GM23338 (cell line): Measurements from ENCODE around the gene DNAH11. TPM values are rescaled to one million over a fixed set of nuclear protein-coding genes. Genes with fewer than 3 reads are reported as not detected.

Experiments
- ATAC-seq: fragments of 200-7000 bp; cut with Tn5 transposase; 3 replicates; pipeline ENCODE4 v1.9.1; 2020
- DNase-seq: peaks from one replicate; pipeline ENCODE4 v3.0.0-alpha.2; 2015; ENCODE audit warnings: low spot score
- H2AFZ ChIP-seq: fragments of 200-600 bp; sonication (generic); 2 replicates; pipeline ENCODE4 v1.8.0; 2016; ENCODE audit warnings: antibody characterized with exemption, mild to moderate bottlenecking, moderate library complexity
- H3F3A ChIP-seq: fragments of 200-600 bp; sonication (generic); replicated peaks from 2 replicates; pipeline ENCODE4 v1.8.0; 2017; ENCODE audit warnings: antibody characterized with exemption, mixed run types, low read depth
- H3K27ac ChIP-seq: fragments of 200-600 bp; sonication (generic); 2 replicates; pipeline ENCODE4 v1.6.1; 2016; ENCODE audit warnings: low read depth
- H3K27me3 ChIP-seq: fragments of 200-600 bp; sonication (generic); 2 replicates; pipeline ENCODE4 v1.8.0; 2016; ENCODE audit warnings: mild to moderate bottlenecking, mixed run types, moderate library complexity; ENCODE audit not compliant: insufficient read depth
- H3K36me3 ChIP-seq: fragments of 200-600 bp; sonication (generic); 2 replicates; pipeline ENCODE4 v1.8.0; 2016; ENCODE audit warnings: mild to moderate bottlenecking; ENCODE audit not compliant: insufficient read depth
- H3K4me1 ChIP-seq: fragments of 200-600 bp; sonication (generic); 2 replicates; pipeline ENCODE4 v1.8.0; 2016; ENCODE audit warnings: mild to moderate bottlenecking, moderate library complexity; ENCODE audit not compliant: insufficient read depth
- H3K4me2 ChIP-seq: fragments of 200-600 bp; sonication (generic); 2 replicates; pipeline ENCODE4 v1.7.1; 2017; ENCODE audit warnings: mixed run types
- H3K4me3 ChIP-seq: fragments of 200-600 bp; sonication (generic); 2 replicates; pipeline ENCODE4 v1.6.1; 2016; ENCODE audit warnings: mixed run types
- H3K79me2 ChIP-seq: fragments of 200-600 bp; sonication (generic); replicated peaks from 2 replicates; pipeline ENCODE4 v1.8.0; 2017; ENCODE audit warnings: mild to moderate bottlenecking; ENCODE audit not compliant: insufficient read depth
- H3K9me2 ChIP-seq: fragments of 200-600 bp; sonication (generic); 2 replicates; pipeline ENCODE4 v1.8.0; 2017; ENCODE audit not compliant: insufficient read depth
- H4K20me1 ChIP-seq: fragments of 200-600 bp; sonication (generic); replicated peaks from 2 replicates; pipeline ENCODE4 v1.8.0; 2017; ENCODE audit warnings: mild to moderate bottlenecking; ENCODE audit not compliant: insufficient read depth
- H3K27ac Mint-ChIP-seq: 2 replicates; pipeline ENCODE4 v1.8.0; 2020; ENCODE audit warnings: inconsistent platforms, mild to moderate bottlenecking, moderate library complexity, mixed read lengths
- H3K27me3 Mint-ChIP-seq: 3 replicates; pipeline ENCODE4 v1.8.0; 2022; ENCODE audit warnings: low read depth, mild to moderate bottlenecking, moderate library complexity, mixed read lengths, inconsistent platforms; ENCODE audit not compliant: insufficient read depth, poor library complexity
- H3K36me3 Mint-ChIP-seq: 3 replicates; pipeline ENCODE4 v1.8.0; 2021; ENCODE audit warnings: low read depth, mild to moderate bottlenecking, inconsistent platforms, moderate library complexity, mixed read lengths
- H3K4me1 Mint-ChIP-seq: 3 replicates; pipeline ENCODE4 v1.8.0; 2020; ENCODE audit warnings: mild to moderate bottlenecking, inconsistent platforms, mixed read lengths
- H3K4me3 Mint-ChIP-seq: 3 replicates; pipeline ENCODE4 v1.8.0; 2021; ENCODE audit warnings: moderate library complexity, mild to moderate bottlenecking, inconsistent platforms, mixed read lengths
- H3K9me3 Mint-ChIP-seq: 3 replicates; pipeline ENCODE4 v1.8.0; 2020; ENCODE audit warnings: moderate library complexity, mild to moderate bottlenecking, inconsistent platforms, mixed read lengths
- CREB1 ChIP-seq: fragments of 250-450 bp; sonication (Bioruptor Pico); IDR thresholded peaks from 2 replicates; pipeline ENCODE4 v1.5.0; 2020; ENCODE audit warnings: low read depth, mild to moderate bottlenecking, moderate library complexity
- EZH2 ChIP-seq: fragments of 200-600 bp; sonication (generic); IDR thresholded peaks from one replicate; pipeline ENCODE4 v1.8.0; 2017; ENCODE audit warnings: antibody characterized with exemption, mild to moderate bottlenecking, low read depth; ENCODE audit not compliant: unreplicated experiment
- EZH2phosphoT487 ChIP-seq: fragments of 200-600 bp; sonication (generic); IDR thresholded peaks from one replicate; pipeline ENCODE4 v1.8.1; 2018; ENCODE audit warnings: antibody characterized with exemption; ENCODE audit not compliant: unreplicated experiment
- JUNB ChIP-seq: IDR thresholded peaks from one replicate; pipeline ENCODE4 v1.6.1; 2016; ENCODE audit warnings: antibody characterized with exemption; ENCODE audit not compliant: unreplicated experiment
- NANOG ChIP-seq: IDR thresholded peaks from 2 replicates; pipeline ENCODE4 v1.6.1; 2016; ENCODE audit warnings: antibody characterized with exemption, borderline replicate concordance
- POLR2AphosphoS5 ChIP-seq: IDR thresholded peaks from 2 replicates; pipeline ENCODE4 v1.6.1; 2016; ENCODE audit warnings: antibody characterized with exemption, low read depth
- STAT1 ChIP-seq: IDR thresholded peaks from one replicate; pipeline ENCODE4 v1.6.1; 2016; ENCODE audit warnings: antibody characterized with exemption; ENCODE audit not compliant: unreplicated experiment
- ZNF114 ChIP-seq: fragments of 250-450 bp; sonication (Bioruptor Pico); IDR thresholded peaks from 2 replicates; pipeline ENCODE4 v1.5.0; 2020; ENCODE audit warnings: mild to moderate bottlenecking, moderate library complexity
- ZNF331 ChIP-seq: fragments of 250-450 bp; sonication (Bioruptor Pico); IDR thresholded peaks from 2 replicates; pipeline ENCODE4 v1.5.0; 2020; ENCODE audit warnings: low read depth, mild to moderate bottlenecking, moderate library complexity
- polyA plus RNA-seq: library from polyadenylated mRNA; unstranded; fragments of >200 nt; fragmentation: Nextera tagmentation; extraction: Ambion mirVana; gene quantifications from 2 replicates; pipeline ENCODE4 v1.2.1, GENCODE V29; 2016
- total RNA-seq: library from RNA; depleted of rRNA; stranded (reverse); fragments of >200 nt; shearing (Covaris generic); gene quantifications from 2 replicates; pipeline ENCODE4 v1.2.3, GENCODE V29; 2014
- TF ChIP-seq, protein P1 (sequence below): IDR thresholded peaks from one replicate; pipeline ENCODE4 v1.6.1; 2018; ENCODE audit warnings: antibody characterized with exemption; ENCODE audit not compliant: unreplicated experiment
- TF ChIP-seq, protein P2 (sequence below): IDR thresholded peaks from 2 replicates; pipeline ENCODE4 v1.6.1; 2016; ENCODE audit warnings: antibody characterized with exemption

Gene DNAH11
- total and polyA plus RNA-seq, 2 experiments from 2014 or later: 9.3 TPM

DNA sequence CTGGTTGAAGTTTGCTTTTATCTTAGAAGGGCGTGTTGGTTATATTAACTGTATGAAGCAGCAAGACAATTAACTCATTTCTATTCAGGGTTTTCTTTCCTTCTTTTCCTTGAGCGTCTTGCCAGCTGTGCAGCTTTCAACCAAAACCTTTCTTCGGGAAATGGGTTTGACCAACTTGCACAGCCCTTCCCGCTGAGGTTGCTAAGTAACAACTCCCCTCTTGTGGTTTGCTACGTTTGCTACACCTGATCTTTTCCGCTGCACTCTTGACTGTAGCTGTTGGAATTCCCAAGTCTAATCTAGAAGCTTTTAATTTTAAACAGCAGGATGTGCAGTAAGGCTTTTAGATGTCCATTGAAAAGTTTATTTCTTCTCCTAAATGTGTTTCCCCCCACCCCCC lies 286.0 kb downstream of the DNAH11 start (continued):
- TF ChIP-seq NANOG (no peak), ZNF331 (peak; percentile 84), EZH2 (no peak), STAT1 (no peak)

DNA sequence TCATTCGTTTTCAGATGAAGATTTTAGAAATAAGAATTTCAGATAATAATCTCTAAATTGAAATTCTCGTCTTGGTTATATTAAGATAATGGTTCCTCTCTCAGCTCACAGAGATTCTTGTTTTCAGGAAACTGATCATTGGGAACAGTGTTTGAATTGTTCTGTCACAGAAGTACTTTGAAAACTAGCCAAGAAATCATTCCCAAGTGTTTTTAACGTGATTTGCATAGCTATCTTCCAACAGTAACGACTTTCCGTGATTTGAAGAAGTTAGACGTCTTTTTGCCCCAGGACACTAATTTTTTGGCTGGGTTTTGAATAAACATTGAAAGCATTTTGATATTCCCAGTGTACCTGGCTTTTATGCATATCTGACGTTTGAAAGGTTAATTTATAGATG lies 286.9 kb downstream of the DNAH11 start:
- H4K20me1 ChIP-seq: no peaks in the 10 kb centered on the region
- no peaks in the 10 kb centered on the region for H3K9me2 ChIP-seq
- H3K4me3 Mint-ChIP-seq: no peak overlapping the region
- no peaks in the 10 kb centered on the region for H3F3A ChIP-seq
- H3K36me3 ChIP-seq: no peaks in the 10 kb centered on the region
- H3K4me3 ChIP-seq: no peak overlapping the region
- H3K36me3 Mint-ChIP-seq: no peaks in the 10 kb centered on the region
- TF ChIP-seq ZNF114 (CRISPR knock-in tag) (no peak), EZH2 (no peak), POLR2AphosphoS5 (no peak), EZH2phosphoT487 (no peak)
- TF ChIP-seq, protein P1, sequence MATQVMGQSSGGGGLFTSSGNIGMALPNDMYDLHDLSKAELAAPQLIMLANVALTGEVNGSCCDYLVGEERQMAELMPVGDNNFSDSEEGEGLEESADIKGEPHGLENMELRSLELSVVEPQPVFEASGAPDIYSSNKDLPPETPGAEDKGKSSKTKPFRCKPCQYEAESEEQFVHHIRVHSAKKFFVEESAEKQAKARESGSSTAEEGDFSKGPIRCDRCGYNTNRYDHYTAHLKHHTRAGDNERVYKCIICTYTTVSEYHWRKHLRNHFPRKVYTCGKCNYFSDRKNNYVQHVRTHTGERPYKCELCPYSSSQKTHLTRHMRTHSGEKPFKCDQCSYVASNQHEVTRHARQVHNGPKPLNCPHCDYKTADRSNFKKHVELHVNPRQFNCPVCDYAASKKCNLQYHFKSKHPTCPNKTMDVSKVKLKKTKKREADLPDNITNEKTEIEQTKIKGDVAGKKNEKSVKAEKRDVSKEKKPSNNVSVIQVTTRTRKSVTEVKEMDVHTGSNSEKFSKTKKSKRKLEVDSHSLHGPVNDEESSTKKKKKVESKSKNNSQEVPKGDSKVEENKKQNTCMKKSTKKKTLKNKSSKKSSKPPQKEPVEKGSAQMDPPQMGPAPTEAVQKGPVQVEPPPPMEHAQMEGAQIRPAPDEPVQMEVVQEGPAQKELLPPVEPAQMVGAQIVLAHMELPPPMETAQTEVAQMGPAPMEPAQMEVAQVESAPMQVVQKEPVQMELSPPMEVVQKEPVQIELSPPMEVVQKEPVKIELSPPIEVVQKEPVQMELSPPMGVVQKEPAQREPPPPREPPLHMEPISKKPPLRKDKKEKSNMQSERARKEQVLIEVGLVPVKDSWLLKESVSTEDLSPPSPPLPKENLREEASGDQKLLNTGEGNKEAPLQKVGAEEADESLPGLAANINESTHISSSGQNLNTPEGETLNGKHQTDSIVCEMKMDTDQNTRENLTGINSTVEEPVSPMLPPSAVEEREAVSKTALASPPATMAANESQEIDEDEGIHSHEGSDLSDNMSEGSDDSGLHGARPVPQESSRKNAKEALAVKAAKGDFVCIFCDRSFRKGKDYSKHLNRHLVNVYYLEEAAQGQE: no peak
- H3K79me2 ChIP-seq: no peaks in the 10 kb centered on the region
- H3K27ac Mint-ChIP-seq: no peak overlapping the region
- no peak overlapping the region for H2AFZ ChIP-seq
- no peaks in the 10 kb centered on the region for H3K9me3 Mint-ChIP-seq
- H3K4me1 ChIP-seq: no peaks in the 10 kb centered on the region
- ATAC-seq (no peak), DNase-seq (no peak)
- H3K4me2 ChIP-seq: no peak overlapping the region
- peaks cover 9% of the 10 kb centered on the region; the same call in 2 of the 3 replicates for H3K4me1 Mint-ChIP-seq
- H3K27me3 ChIP-seq: no peaks in the 10 kb centered on the region
- no peak overlapping the region for H3K27ac ChIP-seq
- H3K27me3 Mint-ChIP-seq: no peaks in the 10 kb centered on the region

DNA sequence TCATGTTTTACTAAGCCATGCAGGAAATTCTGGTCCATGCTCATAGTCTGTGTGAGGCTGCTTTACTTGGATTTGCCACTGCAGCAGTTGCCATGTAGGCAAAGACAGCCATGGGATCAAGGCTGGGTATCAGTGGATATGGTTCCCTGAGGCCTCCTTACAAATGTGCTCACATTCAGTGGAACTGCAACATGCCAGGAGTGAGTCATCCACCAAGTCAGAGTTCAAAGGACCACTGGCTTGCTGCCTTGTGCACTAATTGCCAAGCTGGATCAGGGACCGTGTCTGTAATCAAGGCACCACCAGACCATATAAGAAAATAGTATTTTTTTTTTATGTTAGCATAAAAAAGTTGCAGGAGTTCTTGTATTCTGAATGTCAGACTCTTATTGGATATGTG lies 301.9 kb downstream of the DNAH11 start:
- H3K27me3 ChIP-seq: no peaks in the 10 kb centered on the region
- no peak for ATAC-seq

More for the DNA sequence above, 301.9 kb downstream of the DNAH11 start:
- no peak overlapping the region for H3K27ac Mint-ChIP-seq
- Histone ChIP-seq H3K79me2 (no peaks in the 10 kb centered on the region), H3K27ac (no peak overlapping the region), H3K36me3 (no peaks in the 10 kb centered on the region), H3K4me2 (no peak overlapping the region), H3F3A (no peaks in the 10 kb centered on the region), H3K9me2 (no peaks in the 10 kb centered on the region), H2AFZ (no peak overlapping the region), H4K20me1 (no peaks in the 10 kb centered on the region), H3K4me1 (no peaks in the 10 kb centered on the region), H3K4me3 (no peak overlapping the region)
- TF ChIP-seq, protein P2, sequence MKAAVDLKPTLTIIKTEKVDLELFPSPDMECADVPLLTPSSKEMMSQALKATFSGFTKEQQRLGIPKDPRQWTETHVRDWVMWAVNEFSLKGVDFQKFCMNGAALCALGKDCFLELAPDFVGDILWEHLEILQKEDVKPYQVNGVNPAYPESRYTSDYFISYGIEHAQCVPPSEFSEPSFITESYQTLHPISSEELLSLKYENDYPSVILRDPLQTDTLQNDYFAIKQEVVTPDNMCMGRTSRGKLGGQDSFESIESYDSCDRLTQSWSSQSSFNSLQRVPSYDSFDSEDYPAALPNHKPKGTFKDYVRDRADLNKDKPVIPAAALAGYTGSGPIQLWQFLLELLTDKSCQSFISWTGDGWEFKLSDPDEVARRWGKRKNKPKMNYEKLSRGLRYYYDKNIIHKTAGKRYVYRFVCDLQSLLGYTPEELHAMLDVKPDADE: no peak
- TF ChIP-seq EZH2: no peak
- no peak for TF ChIP-seq STAT1
- TF ChIP-seq, protein P1: no peak
- no peak for TF ChIP-seq NANOG
- TF ChIP-seq CREB1 (CRISPR knock-in tag): no peak
- TF ChIP-seq ZNF331: no peak
- no peak for TF ChIP-seq JUNB
- no peak for TF ChIP-seq EZH2phosphoT487
- TF ChIP-seq POLR2AphosphoS5: no peak
- H3K27me3 Mint-ChIP-seq: peaks cover 2% of the 10 kb centered on the region
- peaks cover 10% of the 10 kb centered on the region; the same call in 2 of the 3 replicates for H3K4me1 Mint-ChIP-seq
- no peaks in the 10 kb centered on the region for H3K9me3 Mint-ChIP-seq
- peaks cover 2% of the 10 kb centered on the region; the same call in 1 of the 3 replicates for H3K36me3 Mint-ChIP-seq
- H3K4me3 Mint-ChIP-seq: no peak overlapping the region
- no peak for DNase-seq
